Activated CD4-positive, alpha-beta T cell treated with anti-CD3 and anti-CD28 coated beads for 36 hours (primary cell): ENCODE data around the gene TDP2. TPM values are rescaled to one million over a fixed set of nuclear protein-coding genes. Genes with fewer than 3 reads are reported as not detected.
A peak's percentile ranks its signal among the peaks of the same experiment; 100 is the strongest.

Experiments used
- ATAC-seq: fragments of 200-7000 bp; cut with Tn5 transposase; one replicate; pipeline ENCODE4 v1.10.0; 2021; ENCODE audit warnings: mild to moderate bottlenecking, moderate library complexity
- CTCF ChIA-PET: fragments of 350-600 bp; sonication (Branson Sonifier 250); formaldehyde crosslinking; loops from one replicate; lab custom pipeline; 2021; ENCODE audit warnings: antibody characterized with exemption; lab: Charles Lee
- POLR2A ChIA-PET: fragments of 350-600 bp; sonication (Branson Sonifier 250); formaldehyde crosslinking; loops from one replicate; lab custom pipeline; 2021; ENCODE audit warnings: antibody characterized with exemption, inconsistent platforms; lab: Charles Lee
- DNase-seq: peaks from one replicate; pipeline ENCODE4 v3.0.0-alpha.2; 2020
- H3K27ac Mint-ChIP-seq: one replicate; pipeline ENCODE4 v1.8.0; 2021; ENCODE audit warnings: mixed read lengths
- H3K27me3 Mint-ChIP-seq: one replicate; pipeline ENCODE4 v1.8.0; 2021; ENCODE audit warnings: mixed read lengths
- H3K36me3 Mint-ChIP-seq: one replicate; pipeline ENCODE4 v1.8.0; 2021; ENCODE audit warnings: low read depth, mixed read lengths
- H3K4me1 Mint-ChIP-seq: one replicate; pipeline ENCODE4 v1.8.0; 2021; ENCODE audit warnings: mixed read lengths
- H3K4me3 Mint-ChIP-seq: one replicate; pipeline ENCODE4 v1.8.0; 2021; ENCODE audit warnings: mild to moderate bottlenecking, moderate library complexity, mixed read lengths
- H3K9me3 Mint-ChIP-seq: one replicate; pipeline ENCODE4 v1.8.0; 2021; ENCODE audit warnings: low read depth, mixed read lengths
- intact Hi-C, 2 experiments: fragments of 100-400 bp; cut with DNase I in 1 of 2; cut with micrococcal nuclease in 1 of 2; formaldehyde crosslinking; loops; one replicate each; pipeline versions ENCODE4 v1.14.2 to v1.15.1; 2022 to 2024; cut with DNase I, micrococcal nuclease
- total RNA-seq, 2 experiments: library from RNA; stranded (reverse); gene quantifications; one replicate each; pipeline ENCODE4 v1.2.3, GENCODE V29; 2021

Gene TDP2, protein sequence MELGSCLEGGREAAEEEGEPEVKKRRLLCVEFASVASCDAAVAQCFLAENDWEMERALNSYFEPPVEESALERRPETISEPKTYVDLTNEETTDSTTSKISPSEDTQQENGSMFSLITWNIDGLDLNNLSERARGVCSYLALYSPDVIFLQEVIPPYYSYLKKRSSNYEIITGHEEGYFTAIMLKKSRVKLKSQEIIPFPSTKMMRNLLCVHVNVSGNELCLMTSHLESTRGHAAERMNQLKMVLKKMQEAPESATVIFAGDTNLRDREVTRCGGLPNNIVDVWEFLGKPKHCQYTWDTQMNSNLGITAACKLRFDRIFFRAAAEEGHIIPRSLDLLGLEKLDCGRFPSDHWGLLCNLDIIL
- 10 to 100 TPM; 41.4 to 45.4 TPM for total RNA-seq

DNA sequence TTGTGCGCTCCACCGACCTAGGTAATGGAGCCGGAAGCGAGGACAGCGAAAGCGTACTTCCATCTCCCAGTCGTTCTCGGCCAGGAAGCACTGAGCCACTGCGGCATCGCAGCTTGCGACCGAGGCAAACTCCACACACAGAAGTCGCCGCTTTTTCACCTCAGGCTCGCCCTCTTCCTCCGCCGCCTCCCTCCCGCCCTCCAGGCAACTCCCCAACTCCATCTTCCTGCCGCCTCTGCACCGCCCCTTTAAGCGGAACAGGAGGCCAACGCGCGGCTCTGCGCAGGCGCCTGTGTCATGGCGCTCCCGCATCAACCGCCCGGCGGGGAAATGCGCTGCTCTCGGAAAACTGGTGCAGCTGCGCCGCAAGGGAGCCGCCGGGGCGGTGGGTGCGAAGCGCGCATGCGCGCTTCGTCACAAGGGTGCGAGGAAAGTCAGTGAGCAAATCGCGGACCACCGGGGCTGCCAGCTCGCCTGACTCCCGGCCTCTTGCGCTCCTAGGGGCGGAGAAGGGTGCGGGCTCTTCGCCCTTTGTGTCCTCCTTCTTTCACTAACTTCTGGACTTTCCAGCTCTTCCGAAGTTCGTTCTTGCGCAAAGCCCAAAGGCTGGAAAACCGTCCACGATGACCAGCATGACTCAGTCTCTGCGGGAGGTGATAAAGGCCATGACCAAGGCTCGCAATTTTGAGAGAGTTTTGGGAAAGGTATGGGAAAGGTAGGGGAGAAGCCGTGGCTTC, at the start of gene TDP2, which contains the start of gene ACOT13:
TDP2 (minus strand) TSS at position 259 of the 737 bp plus-strand sequence; CDS start at position 222, 37 bp downstream.
ACOT13 (plus strand) TSS at position 437 of the 737 bp plus-strand sequence; CDS start at position 624, 187 bp downstream.
- H3K4me3 Mint-ChIP-seq: peak within 1 kb of the TSS; percentile 90
- peak; percentile 97 for ATAC-seq
- peak; percentile 97 for DNase-seq
- peaks cover 8% of the 10 kb centered on the region for H3K9me3 Mint-ChIP-seq
- POLR2A ChIA-PET: interaction anchor here (0.6 to 1.0 kb wide), 3 partner anchors 21 to 268 kb away, joined by 3 to 4 read pairs (median 3); partner anchors contain the start of gene KIAA0319
- H3K4me1 Mint-ChIP-seq: peaks cover 42% of the 10 kb centered on the region
- intact Hi-C loops: loop anchor here (1.0 to 5.0 kb wide), 6 partner anchors 21 to 264 kb away; partner anchors contain the start of genes KIAA0319 (in 2 of the 2) and MRS2 (in 1 of the 2)
- peak within 1 kb of the TSS; percentile 99 for H3K27ac Mint-ChIP-seq
- CTCF ChIA-PET: interaction anchor here (0.5 to 2.1 kb wide), 18 partner anchors 18 to 597 kb away, joined by 3 to 9 read pairs (median 3); partner anchors contain the start of genes C6orf62 and KIAA0319
- H3K27me3 Mint-ChIP-seq: no peaks in the 10 kb centered on the region
- peaks cover 59% of the 10 kb centered on the region for H3K36me3 Mint-ChIP-seq

DNA sequence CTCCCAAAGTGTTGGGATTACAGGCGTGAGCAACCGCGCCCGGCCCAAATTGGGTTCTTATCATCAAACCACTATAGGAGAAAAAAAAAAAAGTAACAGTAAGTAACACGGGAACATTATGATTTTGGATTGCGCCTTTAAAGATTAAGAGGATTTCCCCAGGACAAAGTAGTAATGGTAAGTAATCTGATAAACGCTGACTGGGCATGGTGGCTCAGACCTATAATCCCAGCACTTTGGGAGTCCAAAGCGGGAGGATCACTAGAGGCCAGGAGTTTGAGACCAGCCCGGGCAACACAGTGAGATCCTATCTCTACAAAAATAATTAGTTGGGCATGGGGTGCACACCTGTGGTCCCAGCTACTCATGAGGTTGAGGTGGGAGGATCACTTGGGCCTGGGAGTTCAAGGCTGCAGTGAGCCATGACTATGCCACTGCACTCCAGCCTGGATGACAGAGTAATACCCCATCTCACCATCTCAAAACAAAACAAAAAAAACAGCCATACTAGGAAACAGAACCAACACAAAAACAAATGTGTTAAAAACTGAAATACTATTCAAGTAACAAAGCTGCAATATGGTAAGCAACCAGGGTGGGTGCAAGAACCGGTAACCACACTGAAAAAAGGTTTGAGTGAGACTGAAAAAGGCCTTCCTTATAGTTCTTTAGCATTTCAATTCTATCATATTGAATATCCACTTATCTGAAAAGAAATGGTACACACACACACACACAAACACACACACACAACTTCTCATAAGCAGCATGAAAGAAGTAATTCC, 44.0 kb upstream of the TDP2 start:
- ChIA-PET CTCF (interaction anchor here (0.9 to 1.8 kb wide), 3 partner anchors 9 to 130 kb away, joined by 4 to 5 read pairs (median 5); partner anchors contain the start of gene ACOT13), POLR2A (no interaction called here)
- Mint-ChIP-seq H3K4me1 (peaks cover 58% of the 10 kb centered on the region), H3K9me3 (no peaks in the 10 kb centered on the region), H3K4me3 (no peak overlapping the region), H3K27ac (peak overlapping the region; percentile 86), H3K36me3 (peaks cover 77% of the 10 kb centered on the region), H3K27me3 (no peaks in the 10 kb centered on the region)
- intact Hi-C loops: loop anchor here in 1 of 2 experiments (10.0 kb wide), 1 partner anchor 214 kb away; no protein-coding TSS in a partner anchor
- DNase-seq (no peak), ATAC-seq (peak; percentile 61)

GRCh38 chr6:24709014-24709711, 42.5 kb upstream of the TDP2 start:
- intact Hi-C loops: loop anchor here in 1 of 2 experiments (1.0 kb wide), 1 partner anchor 8 kb away; no protein-coding TSS in a partner anchor
- no peak overlapping the region for H3K4me3 Mint-ChIP-seq

DNA sequence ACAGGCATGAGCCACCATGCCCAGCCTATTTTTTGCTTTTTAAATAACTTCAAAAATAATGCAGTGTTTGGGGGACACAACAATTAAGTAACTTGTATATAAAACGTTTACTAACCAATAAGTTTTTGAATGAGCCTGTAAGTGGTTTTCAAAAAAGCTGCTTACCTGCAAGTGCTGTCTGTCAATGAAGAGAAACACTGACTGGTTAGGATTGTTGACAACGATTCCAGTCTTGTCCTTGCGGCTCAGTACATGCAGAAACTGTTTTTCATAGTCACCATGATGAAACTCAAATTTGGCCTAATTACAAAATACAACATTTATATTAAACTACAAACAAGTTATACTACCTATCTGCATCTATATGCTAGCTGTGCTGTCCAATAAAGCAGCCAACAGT, 41.9 kb upstream of the TDP2 start:
- intact Hi-C loops: loop anchor here in 1 of 2 experiments (1.0 kb wide), 1 partner anchor 9 kb away; no protein-coding TSS in a partner anchor
- DNase-seq (no peak), ATAC-seq (no peak)
- ChIA-PET POLR2A (no interaction called here), CTCF (interaction anchor here (0.6 to 1.7 kb wide), 4 partner anchors 10 to 1235 kb away, joined by 3 to 7 read pairs (median 3); partner anchors contain the start of genes ACOT13, C6orf62 and TDP2)
- no peaks in the 10 kb centered on the region for H3K27me3 Mint-ChIP-seq
- peaks cover 53% of the 10 kb centered on the region for H3K4me1 Mint-ChIP-seq
- H3K27ac Mint-ChIP-seq: peak overlapping the region; percentile 56
- no peak overlapping the region for H3K4me3 Mint-ChIP-seq
- no peaks in the 10 kb centered on the region for H3K9me3 Mint-ChIP-seq
- H3K36me3 Mint-ChIP-seq: peaks cover 76% of the 10 kb centered on the region

More at GRCh38 chr6:24709014-24709711, 42.5 kb upstream of the TDP2 start:
- POLR2A ChIA-PET: interaction anchor here (0.6 kb wide), 1 partner anchor 9 kb away, joined by 5 read pairs; no protein-coding TSS in a partner anchor
- Mint-ChIP-seq H3K9me3 (no peaks in the 10 kb centered on the region), H3K27me3 (no peaks in the 10 kb centered on the region), H3K4me1 (peaks cover 53% of the 10 kb centered on the region), H3K36me3 (peaks cover 75% of the 10 kb centered on the region), H3K27ac (peak overlapping the region; percentile 56)
- ATAC-seq (no peak), DNase-seq (no peak)
- CTCF ChIA-PET: interaction anchor here (0.6 to 1.6 kb wide), 5 partner anchors 8 to 1234 kb away, joined by 3 to 5 read pairs (median 3); partner anchors contain the start of genes ACOT13 and TDP2

DNA sequence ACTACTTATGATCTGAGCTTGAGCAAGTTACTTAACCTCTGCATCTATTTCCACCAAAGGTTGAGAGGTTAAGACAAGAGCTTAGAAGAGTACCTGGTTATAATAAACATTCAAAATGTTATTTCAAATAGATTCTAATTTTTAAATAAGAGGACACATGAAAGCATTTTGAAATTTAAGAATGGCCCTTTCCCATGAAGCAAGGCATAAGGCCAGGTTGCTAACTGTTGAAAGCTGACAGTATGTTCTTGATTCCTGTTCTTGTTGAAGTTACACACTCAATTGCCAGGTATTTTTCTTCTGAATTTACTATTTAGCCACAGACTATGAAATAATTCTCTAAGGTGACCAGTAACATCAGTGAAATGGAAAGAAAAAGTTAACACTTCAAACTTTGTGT, 37.8 kb upstream of the TDP2 start:
- H3K9me3 Mint-ChIP-seq: no peaks in the 10 kb centered on the region
- CTCF ChIA-PET: interaction anchor here (0.7 to 0.9 kb wide), 2 partner anchors 37 to 120 kb away, joined by 4 to 5 read pairs; partner anchors contain the start of gene ACOT13
- no peaks in the 10 kb centered on the region for H3K27me3 Mint-ChIP-seq
- no peak overlapping the region for H3K4me3 Mint-ChIP-seq
- ATAC-seq (no peak), DNase-seq (no peak)
- peaks cover 66% of the 10 kb centered on the region for H3K36me3 Mint-ChIP-seq
- peaks cover 62% of the 10 kb centered on the region for H3K4me1 Mint-ChIP-seq
- POLR2A ChIA-PET: interaction anchor here (0.7 to 1.5 kb wide), 3 partner anchors 13 to 343 kb away, joined by 3 to 4 read pairs (median 3); no protein-coding TSS in a partner anchor
- H3K27ac Mint-ChIP-seq: peak overlapping the region; percentile 51
- intact Hi-C loops: loop anchor here in 1 of 2 experiments (5.0 kb wide), 1 partner anchor 37 kb away; the partner anchor contains the start of genes ACOT13 and TDP2

GRCh38 chr6:24702720-24703282, 36.1 kb upstream of the TDP2 start:
- H3K4me1 Mint-ChIP-seq: peaks cover 73% of the 10 kb centered on the region
- ATAC-seq (no peak), DNase-seq (no peak)
- H3K27me3 Mint-ChIP-seq: no peaks in the 10 kb centered on the region
- POLR2A ChIA-PET: interaction anchor here (0.6 to 0.7 kb wide), 2 partner anchors 72 to 81 kb away, joined by 3 read pairs; no protein-coding TSS in a partner anchor
- CTCF ChIA-PET: interaction anchor here (0.9 to 2.2 kb wide), 5 partner anchors 15 to 315 kb away, joined by 3 to 9 read pairs (median 4); no protein-coding TSS in a partner anchor
- no peak overlapping the region for H3K4me3 Mint-ChIP-seq
- no peaks in the 10 kb centered on the region for H3K9me3 Mint-ChIP-seq
- H3K36me3 Mint-ChIP-seq: peaks cover 60% of the 10 kb centered on the region
- intact Hi-C loops: loop anchor here in 1 of 2 experiments (5.0 kb wide), 1 partner anchor 36 kb away; the partner anchor contains the start of genes ACOT13 and TDP2
- H3K27ac Mint-ChIP-seq: peak overlapping the region; percentile 68

DNA sequence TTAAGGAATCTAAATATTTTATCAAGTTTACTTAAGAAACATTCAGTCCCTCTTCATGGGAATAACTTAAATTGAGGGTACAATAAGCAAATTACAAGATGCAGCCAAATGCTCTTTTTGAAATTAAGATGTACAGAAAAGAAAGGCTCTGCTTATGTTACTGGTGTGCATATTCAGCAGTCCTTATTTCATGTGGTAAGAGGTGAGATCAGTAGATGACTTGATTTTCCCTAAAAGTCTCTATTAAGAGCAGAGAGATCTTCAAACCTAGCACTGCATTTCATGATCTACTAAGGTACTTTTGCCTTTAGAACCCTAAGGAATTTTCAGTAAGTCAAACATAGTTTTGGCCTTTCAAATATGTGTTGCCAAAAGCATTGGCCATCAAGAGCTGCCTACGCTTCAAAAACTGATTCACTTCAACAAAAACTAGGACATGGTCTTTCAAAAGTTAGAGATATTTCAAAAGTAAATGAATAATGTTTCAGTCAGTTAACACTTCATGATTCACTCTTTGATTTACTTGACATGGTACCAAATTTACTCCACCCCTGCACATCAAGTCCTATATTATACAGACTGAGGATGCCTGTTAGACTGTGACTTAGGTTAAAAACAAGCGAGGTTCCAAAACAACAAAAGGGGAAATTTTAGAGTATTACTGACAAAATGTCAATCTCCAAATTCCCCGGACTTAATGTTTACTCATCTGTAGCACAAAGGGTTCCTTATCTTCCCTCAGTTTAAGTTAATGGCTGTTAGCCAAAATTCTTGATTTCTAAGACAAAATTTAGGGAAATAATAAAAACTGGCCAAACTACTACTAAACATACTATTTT, 33.0 kb upstream of the TDP2 start:
- CTCF ChIA-PET: interaction anchor here (8.1 kb wide), 1 partner anchor 116 kb away, joined by 79 read pairs; no protein-coding TSS in a partner anchor
- Mint-ChIP-seq H3K27ac (peak overlapping the region; percentile 89), H3K9me3 (no peaks in the 10 kb centered on the region), H3K36me3 (peaks cover 37% of the 10 kb centered on the region), H3K4me1 (peaks cover 68% of the 10 kb centered on the region), H3K4me3 (no peak overlapping the region), H3K27me3 (no peaks in the 10 kb centered on the region)
- POLR2A ChIA-PET: interaction anchor here (0.6 kb wide), 1 partner anchor 10 kb away, joined by 5 read pairs; no protein-coding TSS in a partner anchor
- peak; percentile 89 for ATAC-seq
- no peak for DNase-seq
- intact Hi-C loops: loop anchor here (1.0 to 10.0 kb wide), 12 partner anchors 19 to 417 kb away; partner anchors contain the start of genes C6orf62 (in 2 of the 2), ACOT13 (in 1 of the 2), KIAA0319 (in 1 of the 2) and MRS2 (in 1 of the 2)

DNA sequence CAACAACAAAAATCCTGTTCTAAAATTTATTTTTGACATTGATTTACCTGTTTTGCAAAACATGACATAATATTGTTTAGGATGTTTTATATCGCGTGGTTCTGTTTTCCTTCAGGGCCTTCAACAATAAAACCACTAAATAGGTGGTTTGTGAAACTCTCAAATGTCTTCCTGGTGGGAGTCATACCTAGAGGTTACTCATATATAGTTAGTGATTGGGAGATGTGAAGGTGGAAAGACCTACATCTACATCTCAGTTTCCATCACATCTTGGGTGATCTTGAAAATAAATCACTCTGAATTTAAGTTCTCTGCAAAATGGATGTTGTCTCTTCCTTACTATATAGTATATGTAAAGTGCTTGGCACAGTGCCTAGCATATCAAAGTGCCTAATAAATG, 29.4 kb upstream of the TDP2 start:
- ChIA-PET POLR2A (no interaction called here), CTCF (interaction anchor here (0.6 to 8.1 kb wide), 7 partner anchors 12 to 308 kb away, joined by 3 to 79 read pairs (median 3); partner anchors contain the start of gene KIAA0319)
- no peak for DNase-seq
- ATAC-seq: peak; percentile 31
- H3K36me3 Mint-ChIP-seq: peaks cover 15% of the 10 kb centered on the region
- H3K4me3 Mint-ChIP-seq: peak overlapping the region; percentile 1
- H3K27ac Mint-ChIP-seq: peak overlapping the region; percentile 27
- H3K27me3 Mint-ChIP-seq: no peaks in the 10 kb centered on the region
- intact Hi-C loops: loop anchor here (5.0 to 10.0 kb wide), 7 partner anchors 49 to 414 kb away; partner anchors contain the start of genes KIAA0319 (in 1 of the 2) and MRS2 (in 1 of the 2)
- peaks cover 61% of the 10 kb centered on the region for H3K4me1 Mint-ChIP-seq
- no peaks in the 10 kb centered on the region for H3K9me3 Mint-ChIP-seq
